ENCODE measurements around the gene ATP11A.

DNA sequence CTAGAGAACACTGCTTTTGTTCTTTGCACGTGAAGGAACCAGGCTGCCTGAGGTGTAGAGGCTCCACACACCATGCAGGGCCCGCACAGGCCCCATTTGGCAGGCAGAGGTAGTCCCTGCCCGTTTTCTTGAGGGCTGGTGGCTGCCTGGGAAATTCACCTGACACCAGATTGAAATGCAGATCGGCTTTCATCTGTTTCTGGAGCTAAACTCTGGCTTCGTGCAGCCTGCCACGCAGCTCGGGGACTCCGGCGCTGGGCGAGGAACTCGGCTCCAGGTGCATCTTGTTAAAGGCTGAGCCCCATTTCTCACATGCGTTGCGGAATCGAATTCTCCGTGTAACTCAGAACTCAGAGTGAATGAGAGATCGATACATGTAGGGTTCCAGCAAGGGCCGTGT is 37.7 kb downstream of the ATP11A start:
- TF ChIP-seq, protein P1, sequence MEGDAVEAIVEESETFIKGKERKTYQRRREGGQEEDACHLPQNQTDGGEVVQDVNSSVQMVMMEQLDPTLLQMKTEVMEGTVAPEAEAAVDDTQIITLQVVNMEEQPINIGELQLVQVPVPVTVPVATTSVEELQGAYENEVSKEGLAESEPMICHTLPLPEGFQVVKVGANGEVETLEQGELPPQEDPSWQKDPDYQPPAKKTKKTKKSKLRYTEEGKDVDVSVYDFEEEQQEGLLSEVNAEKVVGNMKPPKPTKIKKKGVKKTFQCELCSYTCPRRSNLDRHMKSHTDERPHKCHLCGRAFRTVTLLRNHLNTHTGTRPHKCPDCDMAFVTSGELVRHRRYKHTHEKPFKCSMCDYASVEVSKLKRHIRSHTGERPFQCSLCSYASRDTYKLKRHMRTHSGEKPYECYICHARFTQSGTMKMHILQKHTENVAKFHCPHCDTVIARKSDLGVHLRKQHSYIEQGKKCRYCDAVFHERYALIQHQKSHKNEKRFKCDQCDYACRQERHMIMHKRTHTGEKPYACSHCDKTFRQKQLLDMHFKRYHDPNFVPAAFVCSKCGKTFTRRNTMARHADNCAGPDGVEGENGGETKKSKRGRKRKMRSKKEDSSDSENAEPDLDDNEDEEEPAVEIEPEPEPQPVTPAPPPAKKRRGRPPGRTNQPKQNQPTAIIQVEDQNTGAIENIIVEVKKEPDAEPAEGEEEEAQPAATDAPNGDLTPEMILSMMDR (tag by site-specific recombination; IDR thresholded peaks at IDR 0.05), result no peak
- TF ChIP-seq, protein P2, sequence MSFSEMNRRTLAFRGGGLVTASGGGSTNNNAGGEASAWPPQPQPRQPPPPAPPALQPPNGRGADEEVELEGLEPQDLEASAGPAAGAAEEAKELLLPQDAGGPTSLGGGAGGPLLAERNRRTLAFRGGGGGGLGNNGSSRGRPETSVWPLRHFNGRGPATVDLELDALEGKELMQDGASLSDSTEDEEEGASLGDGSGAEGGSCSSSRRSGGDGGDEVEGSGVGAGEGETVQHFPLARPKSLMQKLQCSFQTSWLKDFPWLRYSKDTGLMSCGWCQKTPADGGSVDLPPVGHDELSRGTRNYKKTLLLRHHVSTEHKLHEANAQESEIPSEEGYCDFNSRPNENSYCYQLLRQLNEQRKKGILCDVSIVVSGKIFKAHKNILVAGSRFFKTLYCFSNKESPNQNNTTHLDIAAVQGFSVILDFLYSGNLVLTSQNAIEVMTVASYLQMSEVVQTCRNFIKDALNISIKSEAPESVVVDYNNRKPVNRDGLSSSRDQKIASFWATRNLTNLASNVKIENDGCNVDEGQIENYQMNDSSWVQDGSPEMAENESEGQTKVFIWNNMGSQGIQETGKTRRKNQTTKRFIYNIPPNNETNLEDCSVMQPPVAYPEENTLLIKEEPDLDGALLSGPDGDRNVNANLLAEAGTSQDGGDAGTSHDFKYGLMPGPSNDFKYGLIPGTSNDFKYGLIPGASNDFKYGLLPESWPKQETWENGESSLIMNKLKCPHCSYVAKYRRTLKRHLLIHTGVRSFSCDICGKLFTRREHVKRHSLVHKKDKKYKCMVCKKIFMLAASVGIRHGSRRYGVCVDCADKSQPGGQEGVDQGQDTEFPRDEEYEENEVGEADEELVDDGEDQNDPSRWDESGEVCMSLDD (tag by site-specific recombination; IDR thresholded peaks at IDR 0.05), result no peak
- TF ChIP-seq ZNF184 (tag by site-specific recombination; IDR thresholded peaks at IDR 0.05) (no peak), ZEB2 (tag by site-specific recombination; IDR thresholded peaks at IDR 0.05) (no peak), KLF7 (tag by site-specific recombination; IDR thresholded peaks at IDR 0.05; ENCODE audit: borderline replicate concordance) (no peak), ZNF585B (tag by site-specific recombination; IDR thresholded peaks at IDR 0.05) (no peak), KLF1 (tag by site-specific recombination; IDR thresholded peaks at IDR 0.05) (no peak), ZNF660 (tag by site-specific recombination; IDR thresholded peaks at IDR 0.05) (no peak)

Data from HEK293 (cell line).